ENCODE results near the gene SH3PXD2A. TPM values are rescaled to one million over a fixed set of nuclear protein-coding genes. Genes with fewer than 3 reads are reported as not detected.

Gene SH3PXD2A
- total and polyA plus RNA-seq, 7 donors, result 3.0 to 57.7 (median 10.6) TPM

- Histone ChIP-seq H3K9me3 (no peaks in the 10 kb centered on the region), H3K27ac (no peak overlapping the region), H3K27me3 (ENCODE audit: insufficient read depth in 3 of 3, low read length in 2 of 3) (no peaks in the 10 kb centered on the region), H3K4me3 (no peak overlapping the region), H3K36me3 (ENCODE audit: insufficient read depth in 1 of 2, low read depth in 1 of 2) (peaks cover 7 to 38% of the 10 kb centered on the region in 2 donors), H3K4me1 (peaks cover 45% of the 10 kb centered on the region)
- DNase-seq, result no peak
- ATAC-seq, result no peak
- 79 to 96% (median 88%) methylated on average over 3 of the region's 3 CpGs for WGBS, 3 donors
- TF ChIP-seq, protein P1, sequence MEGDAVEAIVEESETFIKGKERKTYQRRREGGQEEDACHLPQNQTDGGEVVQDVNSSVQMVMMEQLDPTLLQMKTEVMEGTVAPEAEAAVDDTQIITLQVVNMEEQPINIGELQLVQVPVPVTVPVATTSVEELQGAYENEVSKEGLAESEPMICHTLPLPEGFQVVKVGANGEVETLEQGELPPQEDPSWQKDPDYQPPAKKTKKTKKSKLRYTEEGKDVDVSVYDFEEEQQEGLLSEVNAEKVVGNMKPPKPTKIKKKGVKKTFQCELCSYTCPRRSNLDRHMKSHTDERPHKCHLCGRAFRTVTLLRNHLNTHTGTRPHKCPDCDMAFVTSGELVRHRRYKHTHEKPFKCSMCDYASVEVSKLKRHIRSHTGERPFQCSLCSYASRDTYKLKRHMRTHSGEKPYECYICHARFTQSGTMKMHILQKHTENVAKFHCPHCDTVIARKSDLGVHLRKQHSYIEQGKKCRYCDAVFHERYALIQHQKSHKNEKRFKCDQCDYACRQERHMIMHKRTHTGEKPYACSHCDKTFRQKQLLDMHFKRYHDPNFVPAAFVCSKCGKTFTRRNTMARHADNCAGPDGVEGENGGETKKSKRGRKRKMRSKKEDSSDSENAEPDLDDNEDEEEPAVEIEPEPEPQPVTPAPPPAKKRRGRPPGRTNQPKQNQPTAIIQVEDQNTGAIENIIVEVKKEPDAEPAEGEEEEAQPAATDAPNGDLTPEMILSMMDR (IDR thresholded peaks at IDR 0.05), result no peak
- intact Hi-C loops (cut with DNase I), result loop anchor here (5.0 kb wide), 3 partner anchors 75 to 320 kb away; partner anchors contain the start of gene SLK (in 2 of the 2)
Measured at GRCh38 chr10:103892181-103892580, 36.8 kb upstream of the SH3PXD2A start.

- Histone ChIP-seq H3K4me1 (peaks cover 37% of the 10 kb centered on the region), H3K27me3 (ENCODE audit: insufficient read depth in 3 of 3, low read length in 2 of 3) (no peaks in the 10 kb centered on the region), H3K4me3 (no peak overlapping the region), H3K27ac (no peak overlapping the region), H3K9me3 (no peaks in the 10 kb centered on the region), H3K36me3 (ENCODE audit: insufficient read depth in 1 of 2, low read depth in 1 of 2) (peaks cover 6 to 36% of the 10 kb centered on the region in 2 donors)
- ATAC-seq (no peak), DNase-seq (no peak)
- TF ChIP-seq, protein P1 (IDR thresholded peaks at IDR 0.05), result no peak
- 82 to 91% (median 84%) methylated on average over 2 of the region's 2 CpGs for WGBS, 3 donors
- intact Hi-C loops (cut with DNase I), result loop anchor here (2.0 to 5.0 kb wide), 4 partner anchors 77 to 322 kb away; partner anchors contain the start of gene SLK (in 2 of the 2)
Measured at GRCh38 chr10:103890688-103891087, 35.3 kb upstream of the SH3PXD2A start.

GRCh38 chr10:103890194-103890658 is 34.9 kb upstream of the SH3PXD2A start:
- Histone ChIP-seq H3K36me3 (ENCODE audit: insufficient read depth in 1 of 2, low read depth in 1 of 2) (peaks cover 6 to 36% of the 10 kb centered on the region in 2 donors), H3K4me1 (peaks cover 33% of the 10 kb centered on the region), H3K27me3 (ENCODE audit: insufficient read depth in 3 of 3, low read length in 2 of 3) (no peaks in the 10 kb centered on the region), H3K4me3 (no peak overlapping the region), H3K9me3 (no peaks in the 10 kb centered on the region), H3K27ac (no peak overlapping the region)
- TF ChIP-seq, protein P1 (IDR thresholded peaks at IDR 0.05), result no peak
- DNase-seq, result no peak
- no peak for ATAC-seq
- WGBS, 3 donors, result 77 to 79% (median 78%) methylated on average over 4 of the region's 4 CpGs
- intact Hi-C loops (cut with DNase I), result loop anchor here (2.0 to 5.0 kb wide), 4 partner anchors 77 to 322 kb away; partner anchors contain the start of gene SLK (in 2 of the 2)

DNA sequence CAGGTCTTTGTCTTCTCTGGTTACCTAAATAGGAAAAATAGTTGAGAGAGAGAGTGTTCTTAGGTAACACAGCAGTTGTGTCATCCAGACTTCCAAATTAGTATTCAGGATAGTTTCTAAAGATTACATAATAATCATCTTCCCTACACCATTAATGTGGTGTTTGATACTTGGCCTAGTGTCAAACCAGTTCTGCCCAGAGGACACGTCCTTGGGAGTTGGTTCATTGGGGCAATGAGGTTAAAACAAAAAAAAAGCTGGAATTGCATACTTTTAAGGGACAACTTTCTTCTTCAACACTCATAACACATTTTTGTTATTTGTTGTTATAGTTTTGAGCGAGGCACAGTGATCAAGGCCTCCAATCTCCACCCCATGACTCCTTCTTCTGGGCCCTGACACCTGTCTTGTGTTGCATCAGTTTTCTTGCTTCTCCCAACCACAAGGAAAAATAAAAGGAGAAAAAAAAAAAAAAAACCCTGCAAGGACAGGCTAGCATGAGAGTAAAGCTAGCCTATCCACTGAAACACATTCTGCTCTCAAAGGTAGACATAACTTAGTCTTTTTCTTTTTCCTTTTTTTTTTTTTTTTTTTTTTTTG is 33.8 kb upstream of the SH3PXD2A start:
- Histone ChIP-seq H3K27ac (peak overlapping the region; percentile 78), H3K4me1 (peaks cover 23% of the 10 kb centered on the region), H3K27me3 (ENCODE audit: insufficient read depth in 3 of 3, low read length in 2 of 3) (no peaks in the 10 kb centered on the region), H3K36me3 (ENCODE audit: insufficient read depth in 1 of 2, low read depth in 1 of 2) (peaks cover 6 to 39% of the 10 kb centered on the region in 2 donors), H3K4me3 (no peak overlapping the region), H3K9me3 (no peaks in the 10 kb centered on the region)
- ATAC-seq (no peak), DNase-seq (no peak)
- WGBS, 3 donors, result 82 to 86% (median 84%) methylated on average over 2 of the region's 2 CpGs
- TF ChIP-seq, protein P1 (IDR thresholded peaks at IDR 0.05), result no peak
- intact Hi-C loops (cut with DNase I), result loop anchor here in 1 of 2 donors (10.0 kb wide), 1 partner anchor 236 kb away; the partner anchor contains the start of gene SFR1
